ENCODE measurements around the gene FTH1.

GRCh38 chr11:61971248-61972111 lies 4.0 kb upstream of the FTH1 start:
- TF ChIP-seq CTCF (IDR thresholded peaks at IDR 0.05; ENCODE audit: control extremely low read depth in 1 of 3, insufficient read depth in 1 of 3, low read depth in 1 of 3, low read length in 3 of 3) (no peak), TAF1 (IDR thresholded peaks at IDR 0.05; ENCODE audit: low read depth, low read length) (peak; percentile 86), YY1 (IDR thresholded peaks at IDR 0.05; ENCODE audit: low read depth, low read length) (peak; percentile 27; the same call in 1 of the 2 replicates), CHD1 (IDR thresholded peaks at IDR 0.05; ENCODE audit: low read depth, low read length) (no peak), POLR2A (IDR thresholded peaks at IDR 0.05; ENCODE audit: control extremely low read depth in 1 of 2, low read depth in 2 of 2, low read length in 2 of 2) (peak in 1 of 2 experiments; percentile 79; a peak in 2 of 3 replicates)

Measured in H1 (cell line).